Hepatocyte (in vitro differentiated cells): ENCODE data around the gene KLHL26. TPM values are rescaled to one million over a fixed set of nuclear protein-coding genes. Genes with fewer than 3 reads are reported as not detected.

ENCODE experiments used
- DNase-seq: peaks from one replicate; pipeline ENCODE4 v3.0.0-alpha.2; 2016; ENCODE audit warnings: low spot score
- H2AFZ ChIP-seq: fragments of 200-600 bp; sonication (generic); 2 replicates; pipeline ENCODE4 v1.6.0; 2016; ENCODE audit warnings: antibody characterized with exemption, mild to moderate bottlenecking
- H3K27ac ChIP-seq: fragments of 200-600 bp; sonication (generic); 2 replicates; pipeline ENCODE4 v1.5.1; 2016; ENCODE audit warnings: mild to moderate bottlenecking
- H3K27me3 ChIP-seq: fragments of 200-600 bp; sonication (generic); 2 replicates; pipeline ENCODE4 v1.6.1; 2016
- H3K36me3 ChIP-seq: fragments of 200-600 bp; sonication (generic); replicated peaks from 2 replicates; pipeline ENCODE4 v1.5.1; 2016; ENCODE audit warnings: low read depth; ENCODE audit not compliant: insufficient read depth
- H3K4me1 ChIP-seq: fragments of 200-600 bp; sonication (generic); 2 replicates; pipeline ENCODE4 v1.5.1; 2016; ENCODE audit warnings: mild to moderate bottlenecking, moderate library complexity; ENCODE audit not compliant: insufficient read depth
- H3K4me2 ChIP-seq: fragments of 200-600 bp; sonication (generic); 2 replicates; pipeline ENCODE4 v1.6.0; 2016
- H3K4me3 ChIP-seq: fragments of 200-600 bp; sonication (generic); 2 replicates; pipeline ENCODE4 v1.5.1; 2016; ENCODE audit warnings: mild to moderate bottlenecking
- H3K79me2 ChIP-seq: fragments of 200-600 bp; sonication (generic); 2 replicates; pipeline ENCODE4 v1.6.0; 2017; ENCODE audit warnings: mild to moderate bottlenecking
- H3K9me2 ChIP-seq: fragments of 200-600 bp; sonication (generic); replicated peaks from 2 replicates; pipeline ENCODE4 v1.6.0; 2017; ENCODE audit warnings: mild to moderate bottlenecking; ENCODE audit not compliant: insufficient read depth
- H3K9me3 ChIP-seq: fragments of 200-600 bp; sonication (generic); 2 replicates; pipeline ENCODE4 v1.5.1; 2016; ENCODE audit warnings: low read depth, mild to moderate bottlenecking
- H4K20me1 ChIP-seq: fragments of 200-600 bp; sonication (generic); 2 replicates; pipeline ENCODE4 v1.6.0; 2016; ENCODE audit warnings: mild to moderate bottlenecking; ENCODE audit not compliant: insufficient read depth, poor library complexity, severe bottlenecking
- EZH2 ChIP-seq: fragments of 200-600 bp; sonication (generic); IDR thresholded peaks from 2 replicates; pipeline ENCODE4 v1.6.1; 2016; ENCODE audit warnings: antibody characterized with exemption, mild to moderate bottlenecking, borderline replicate concordance
- EZH2phosphoT487 ChIP-seq: fragments of 200-600 bp; sonication (generic); IDR thresholded peaks from one replicate; pipeline ENCODE4 v1.6.1; 2018; ENCODE audit warnings: antibody characterized with exemption, mild to moderate bottlenecking, low read depth, moderate library complexity; ENCODE audit not compliant: unreplicated experiment, severe bottlenecking
- WGBS: methylation state at CpG from one replicate; pipeline ENCODE4 v1.1.6; 2016; ENCODE audit warnings: low lambda C conversion rate; ENCODE audit errors: missing lambda C conversion rate; 5-methylcytosine and 5-hydroxymethylcytosine counted together
- polyA plus RNA-seq: library from polyadenylated mRNA; unstranded; fragments of >200 nt; fragmentation: Nextera tagmentation; extraction: Ambion mirVana; gene quantifications from 2 replicates; pipeline ENCODE4 v1.2.1, GENCODE V29; 2016
- total RNA-seq: library from RNA; depleted of rRNA; stranded (reverse); fragments of >200 nt; gene quantifications from 2 replicates; pipeline ENCODE4 v1.2.3, GENCODE V29; 2014
- TF ChIP-seq, protein P1 (sequence below): fragments of 200-600 bp; sonication (generic); IDR thresholded peaks from 2 replicates; pipeline ENCODE4 v1.5.1; 2016; ENCODE audit warnings: antibody characterized with exemption, mild to moderate bottlenecking; ENCODE audit not compliant: poor library complexity

Gene KLHL26
- total and polyA plus RNA-seq, 2 experiments from 2014 or later, result 5.0 to 7.6 TPM

DNA sequence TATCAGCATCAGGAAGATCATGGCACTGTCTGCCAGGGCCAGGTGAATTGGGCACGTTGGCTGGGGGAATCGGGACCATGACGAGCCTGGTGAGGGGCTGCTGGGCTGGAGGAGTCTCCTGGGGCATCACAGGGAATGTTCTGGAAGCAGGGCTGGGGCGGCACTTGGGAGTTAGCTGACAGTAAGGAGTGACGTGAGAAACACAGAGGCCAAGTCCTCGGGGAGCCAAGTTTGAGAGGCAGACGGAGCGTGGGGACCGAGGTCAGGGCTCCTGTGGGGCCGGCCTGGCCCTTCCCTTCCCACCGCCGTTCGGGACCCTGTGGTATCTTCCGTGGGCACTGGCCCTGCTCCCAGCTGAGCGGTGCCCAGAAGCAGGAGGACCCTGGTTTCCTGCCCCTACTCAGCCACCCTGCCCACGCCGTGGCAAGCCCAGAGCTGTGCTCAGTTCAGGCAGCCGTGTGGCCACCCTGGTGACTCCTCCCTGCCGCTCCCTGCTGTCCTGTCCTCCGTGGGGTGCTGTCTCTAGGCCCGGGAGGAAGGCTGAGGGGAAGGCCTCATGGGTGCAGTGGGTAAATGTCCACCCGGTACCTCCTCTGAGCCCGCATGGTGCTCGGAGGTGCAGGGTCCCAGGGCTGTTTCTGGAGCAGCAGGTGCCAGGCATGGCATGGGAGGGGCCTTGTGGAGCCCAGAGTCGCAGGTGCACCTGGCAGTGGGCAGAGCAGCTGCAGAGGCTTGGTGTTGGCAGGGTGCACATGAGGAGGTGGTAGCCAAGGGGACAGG lies 71.8 kb downstream of the KLHL26 start:
- Histone ChIP-seq H3K4me2 (no peak overlapping the region), H4K20me1 (peaks cover 28% of the 10 kb centered on the region), H3K4me3 (no peak overlapping the region), H3K27me3 (no peaks in the 10 kb centered on the region), H3K27ac (no peak overlapping the region), H3K9me3 (no peaks in the 10 kb centered on the region), H3K4me1 (peaks cover 14% of the 10 kb centered on the region), H3K79me2 (peaks cover 68% of the 10 kb centered on the region), H2AFZ (no peak overlapping the region), H3K36me3 (no peaks in the 10 kb centered on the region), H3K9me2 (no peaks in the 10 kb centered on the region)
- TF ChIP-seq EZH2 (no peak), EZH2phosphoT487 (no peak)
- TF ChIP-seq, protein P1, sequence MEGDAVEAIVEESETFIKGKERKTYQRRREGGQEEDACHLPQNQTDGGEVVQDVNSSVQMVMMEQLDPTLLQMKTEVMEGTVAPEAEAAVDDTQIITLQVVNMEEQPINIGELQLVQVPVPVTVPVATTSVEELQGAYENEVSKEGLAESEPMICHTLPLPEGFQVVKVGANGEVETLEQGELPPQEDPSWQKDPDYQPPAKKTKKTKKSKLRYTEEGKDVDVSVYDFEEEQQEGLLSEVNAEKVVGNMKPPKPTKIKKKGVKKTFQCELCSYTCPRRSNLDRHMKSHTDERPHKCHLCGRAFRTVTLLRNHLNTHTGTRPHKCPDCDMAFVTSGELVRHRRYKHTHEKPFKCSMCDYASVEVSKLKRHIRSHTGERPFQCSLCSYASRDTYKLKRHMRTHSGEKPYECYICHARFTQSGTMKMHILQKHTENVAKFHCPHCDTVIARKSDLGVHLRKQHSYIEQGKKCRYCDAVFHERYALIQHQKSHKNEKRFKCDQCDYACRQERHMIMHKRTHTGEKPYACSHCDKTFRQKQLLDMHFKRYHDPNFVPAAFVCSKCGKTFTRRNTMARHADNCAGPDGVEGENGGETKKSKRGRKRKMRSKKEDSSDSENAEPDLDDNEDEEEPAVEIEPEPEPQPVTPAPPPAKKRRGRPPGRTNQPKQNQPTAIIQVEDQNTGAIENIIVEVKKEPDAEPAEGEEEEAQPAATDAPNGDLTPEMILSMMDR, result no peak
- WGBS, result 95% methylated on average over 24 of the region's 25 CpGs
- no peak for DNase-seq

DNA sequence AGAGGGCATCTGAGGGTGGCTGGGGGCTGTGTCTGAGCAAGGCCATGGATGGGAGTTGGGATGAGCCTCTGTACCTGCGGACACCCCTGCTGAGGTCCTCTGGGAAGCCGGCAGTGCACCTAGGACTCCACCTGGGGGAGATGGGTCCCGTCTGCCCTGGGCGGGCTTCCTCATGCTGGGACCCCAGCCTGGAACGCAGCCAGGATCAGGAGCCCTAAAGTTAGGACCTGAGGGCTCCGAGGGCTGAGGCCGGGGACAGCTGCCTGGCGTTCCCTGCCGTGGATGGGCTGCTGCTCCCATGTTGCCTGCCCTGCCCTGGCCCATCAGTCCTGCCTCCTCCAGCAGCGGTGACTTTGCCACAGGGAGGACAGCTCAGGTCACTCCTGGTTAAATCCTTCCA lies 72.7 kb downstream of the KLHL26 start:
- Histone ChIP-seq H2AFZ (no peak overlapping the region), H3K36me3 (no peaks in the 10 kb centered on the region), H3K27me3 (no peaks in the 10 kb centered on the region), H4K20me1 (peaks cover 28% of the 10 kb centered on the region), H3K79me2 (peaks cover 61% of the 10 kb centered on the region), H3K9me2 (no peaks in the 10 kb centered on the region), H3K27ac (no peak overlapping the region), H3K4me3 (no peak overlapping the region), H3K4me1 (peaks cover 14% of the 10 kb centered on the region), H3K9me3 (no peaks in the 10 kb centered on the region), H3K4me2 (no peak overlapping the region)
- 93% methylated on average over 10 of the region's 10 CpGs for WGBS
- TF ChIP-seq, protein P1, result no peak
- no peak for TF ChIP-seq EZH2
- TF ChIP-seq EZH2phosphoT487, result no peak
- no peak for DNase-seq

DNA sequence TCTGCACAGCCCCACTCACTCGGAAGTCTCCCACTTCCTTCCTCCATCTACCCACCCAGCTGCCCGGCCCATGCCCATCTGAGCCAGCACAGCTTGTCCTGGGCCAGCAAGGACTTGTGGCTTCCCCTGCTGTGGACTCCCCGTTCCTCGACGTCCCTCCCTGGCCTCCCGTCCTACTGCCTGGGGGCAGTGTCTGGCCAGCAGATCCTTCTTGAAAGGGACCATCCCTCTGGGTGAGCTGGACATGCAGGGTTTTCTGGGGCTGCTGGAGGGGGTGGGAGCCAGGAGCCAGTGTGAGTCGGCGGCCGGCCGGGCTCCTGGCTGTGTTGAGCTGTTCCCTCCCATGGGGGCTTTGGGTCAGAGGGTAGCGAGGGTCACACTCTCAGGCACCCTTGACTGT lies 73.4 kb downstream of the KLHL26 start:
- H3K4me1 ChIP-seq, result peaks cover 14% of the 10 kb centered on the region
- peaks cover 26% of the 10 kb centered on the region for H4K20me1 ChIP-seq
- no peaks in the 10 kb centered on the region for H3K9me2 ChIP-seq
- H3K36me3 ChIP-seq, result no peaks in the 10 kb centered on the region
- no peaks in the 10 kb centered on the region for H3K9me3 ChIP-seq
- TF ChIP-seq EZH2phosphoT487, result no peak
- TF ChIP-seq, protein P1, result no peak
- no peak for TF ChIP-seq EZH2
- no peaks in the 10 kb centered on the region for H3K27me3 ChIP-seq
- WGBS, result 83% methylated on average over 11 of the region's 11 CpGs
- H3K4me3 ChIP-seq, result no peak overlapping the region
- H2AFZ ChIP-seq, result no peak overlapping the region
- no peak overlapping the region for H3K4me2 ChIP-seq
- DNase-seq, result no peak
- H3K27ac ChIP-seq, result no peak overlapping the region
- peaks cover 62% of the 10 kb centered on the region for H3K79me2 ChIP-seq
